OCI-LY1 (cell line): ENCODE results near the gene TSC22D1.

Experiments used
- H2AFZ ChIP-seq: fragments of 200-600 bp; sonication (generic), shearing (Covaris generic); 2 replicates; pipeline ENCODE4 v1.6.0; 2014; ENCODE audit warnings: antibody characterized with exemption, mild to moderate bottlenecking, low read length
- H3F3A ChIP-seq: fragments of 200-600 bp; sonication (generic), shearing (Covaris generic); 2 replicates; pipeline ENCODE4 v1.6.0; 2014; ENCODE audit warnings: mild to moderate bottlenecking, antibody characterized with exemption, low read length, moderate library complexity; ENCODE audit not compliant: insufficient read depth
- H3K27ac ChIP-seq: fragments of 200-600 bp; sonication (generic); 2 replicates; pipeline ENCODE4 v1.5.1; 2014; ENCODE audit warnings: low read length, mixed run types, mild to moderate bottlenecking, low read depth; ENCODE audit not compliant: poor library complexity, severe bottlenecking
- H3K27me3 ChIP-seq: fragments of 200-600 bp; sonication (generic); 2 replicates; pipeline ENCODE4 v1.6.0; 2014; ENCODE audit warnings: antibody characterized with exemption, mild to moderate bottlenecking, low read length, moderate library complexity; ENCODE audit not compliant: insufficient read depth
- H3K36me3 ChIP-seq: fragments of 200-600 bp; sonication (generic); 2 replicates; pipeline ENCODE4 v1.6.1; 2014; ENCODE audit warnings: mild to moderate bottlenecking, antibody characterized with exemption, low read length, moderate library complexity, mixed read lengths; ENCODE audit not compliant: insufficient read depth
- H3K4me1 ChIP-seq: fragments of 200-600 bp; sonication (generic); 2 replicates; pipeline ENCODE4 v1.5.1; 2014; ENCODE audit warnings: mild to moderate bottlenecking, low read length, moderate library complexity; ENCODE audit not compliant: insufficient read depth, severe bottlenecking
- H3K4me2 ChIP-seq: fragments of 200-600 bp; sonication (generic), shearing (Covaris generic); 2 replicates; pipeline ENCODE4 v1.6.1; 2014; ENCODE audit warnings: low read length
- H3K4me3 ChIP-seq: fragments of 200-600 bp; sonication (generic); 2 replicates; pipeline ENCODE4 v1.5.1; 2014; ENCODE audit warnings: low read length, low read depth, mild to moderate bottlenecking, mixed read lengths; ENCODE audit not compliant: poor library complexity, severe bottlenecking
- H3K79me2 ChIP-seq: fragments of 200-600 bp; shearing (Covaris generic); 2 replicates; pipeline ENCODE4 v1.6.1; 2016; ENCODE audit warnings: mixed run types, low read length, mixed read lengths; ENCODE audit not compliant: insufficient read depth
- H3K9ac ChIP-seq: fragments of 200-600 bp; sonication (generic), shearing (Covaris generic); 2 replicates; pipeline ENCODE4 v1.6.1; 2014; ENCODE audit warnings: mild to moderate bottlenecking, low read length, mixed read lengths
- H3K9me2 ChIP-seq: fragments of 200-600 bp; sonication (generic), shearing (Covaris generic); 2 replicates; pipeline ENCODE4 v1.6.1; 2014; ENCODE audit warnings: low read depth, mild to moderate bottlenecking, low read length, mixed read lengths
- H3K9me3 ChIP-seq: fragments of 200-600 bp; shearing (Covaris generic); 2 replicates; pipeline ENCODE4 v1.6.1; 2014; ENCODE audit warnings: low read length, mixed read lengths
- H4K20me1 ChIP-seq: fragments of 200-600 bp; sonication (generic), shearing (Covaris generic); 2 replicates; pipeline ENCODE4 v1.6.0; 2016; ENCODE audit warnings: mild to moderate bottlenecking, low read length; ENCODE audit not compliant: insufficient read depth
- CTCF ChIP-seq: fragments of 200-600 bp; sonication (generic), shearing (Covaris generic); IDR thresholded peaks from 2 replicates; pipeline ENCODE4 v1.5.1; 2017; ENCODE audit warnings: mild to moderate bottlenecking, antibody characterized with exemption, low read length, moderate library complexity, mixed read lengths
- EZH2 ChIP-seq: fragments of 200-600 bp; sonication (generic), shearing (Covaris generic); IDR thresholded peaks from 2 replicates; pipeline ENCODE4 v1.8.0; 2017; ENCODE audit warnings: borderline replicate concordance, mixed run types, mild to moderate bottlenecking, antibody characterized with exemption, low read length, moderate library complexity, mixed read lengths

The TSC22D1 gene

GRCh38 chr13:44542361-44542760 is 33.8 kb downstream of the TSC22D1 start:
- Histone ChIP-seq H3K4me3 (no peak overlapping the region), H3K9me2 (no peaks in the 10 kb centered on the region), H3K79me2 (no peaks in the 10 kb centered on the region), H3K4me1 (no peaks in the 10 kb centered on the region), H3K27ac (no peak overlapping the region), H3K36me3 (0 out of 2 replicates have a peak, but pooled peaks cover 7% of the 10 kb centered on the region), H3K27me3 (no peaks in the 10 kb centered on the region), H3K9ac (no peak overlapping the region), H4K20me1 (no peaks in the 10 kb centered on the region), H2AFZ (no peak overlapping the region), H3K4me2 (no peak overlapping the region), H3K9me3 (no peaks in the 10 kb centered on the region), H3F3A (no peaks in the 10 kb centered on the region)
- TF ChIP-seq EZH2 = no peak
- no peak for TF ChIP-seq CTCF

GRCh38 chr13:44541601-44542000 is 34.5 kb downstream of the TSC22D1 start:
- Histone ChIP-seq H3K9ac (no peak overlapping the region), H3F3A (no peaks in the 10 kb centered on the region), H3K36me3 (0 out of 2 replicates have a peak, but pooled peaks cover 7% of the 10 kb centered on the region), H3K27ac (no peak overlapping the region), H3K9me2 (no peaks in the 10 kb centered on the region), H3K4me2 (no peak overlapping the region), H4K20me1 (no peaks in the 10 kb centered on the region), H3K79me2 (no peaks in the 10 kb centered on the region), H3K27me3 (no peaks in the 10 kb centered on the region), H3K4me1 (no peaks in the 10 kb centered on the region), H3K9me3 (no peaks in the 10 kb centered on the region), H3K4me3 (no peak overlapping the region), H2AFZ (no peak overlapping the region)
- TF ChIP-seq CTCF = no peak
- TF ChIP-seq EZH2 = no peak

GRCh38 chr13:44540761-44541434 is 35.2 kb downstream of the TSC22D1 start:
- H3K27me3 ChIP-seq = no peaks in the 10 kb centered on the region
- no peaks in the 10 kb centered on the region for H3K9me2 ChIP-seq
- no peak overlapping the region for H2AFZ ChIP-seq
- no peaks in the 10 kb centered on the region for H3F3A ChIP-seq
- H3K4me2 ChIP-seq = no peak overlapping the region
- no peak overlapping the region for H3K27ac ChIP-seq
- H4K20me1 ChIP-seq = no peaks in the 10 kb centered on the region
- H3K36me3 ChIP-seq = 0 out of 2 replicates have a peak, but pooled peaks cover 7% of the 10 kb centered on the region
- H3K79me2 ChIP-seq = no peaks in the 10 kb centered on the region
- H3K4me3 ChIP-seq = no peak overlapping the region
- no peak for TF ChIP-seq CTCF
- TF ChIP-seq EZH2 = no peak
- no peaks in the 10 kb centered on the region for H3K9me3 ChIP-seq
- no peak overlapping the region for H3K9ac ChIP-seq
- no peaks in the 10 kb centered on the region for H3K4me1 ChIP-seq
